ENCODE measurements around the gene C17orf100. TPM values are rescaled to one million over a fixed set of nuclear protein-coding genes. Genes with fewer than 3 reads are reported as not detected.
"Not testable (repeated sequence)": the region's sequence is repeated elsewhere in the genome, so short reads cannot be mapped to it uniquely, and the experiment has no call there.

Gene C17orf100
- total RNA-seq, 1 experiment from 2014 or later: 3.1 TPM

GRCh38 chr17:6648181-6648580 is 3.4 kb upstream of the C17orf100 start:
- Mint-ChIP-seq H3K27ac (ENCODE audit: unreplicated experiment) (no peak overlapping the region), H3K4me3 (ENCODE audit: low read depth, unreplicated experiment) (no peak overlapping the region), H3K9me3 (ENCODE audit: low read depth, unreplicated experiment) (no peaks in the 10 kb centered on the region), H3K27me3 (ENCODE audit: unreplicated experiment) (no peaks in the 10 kb centered on the region), H3K4me1 (ENCODE audit: low read depth, unreplicated experiment) (peaks cover 29% of the 10 kb centered on the region), H3K36me3 (ENCODE audit: insufficient read depth, unreplicated experiment) (peaks cover 38% of the 10 kb centered on the region)
- no peak for DNase-seq
- CTCF ChIA-PET: interaction anchor here (0.7 to 1.0 kb wide), 3 partner anchors 25 to 212 kb away, joined by 4 to 7 read pairs (median 4); no protein-coding TSS in a partner anchor
- TF ChIP-seq CTCF (IDR thresholded peaks at IDR 0.05; ENCODE audit: unreplicated experiment): no peak
- intact Hi-C loops (cut with micrococcal nuclease; ENCODE audit: unreplicated experiment): loop anchor here (5.0 kb wide), 1 partner anchor 176 kb away; no protein-coding TSS in a partner anchor
- BruUV-seq (replicated peaks): no TSS peak

- H3K9me3 Mint-ChIP-seq (ENCODE audit: low read depth, unreplicated experiment): no peaks in the 10 kb centered on the region
- no peak for TF ChIP-seq CTCF (IDR thresholded peaks at IDR 0.05; ENCODE audit: unreplicated experiment)
- peak overlapping the region; percentile 89 for H3K4me3 Mint-ChIP-seq (ENCODE audit: low read depth, unreplicated experiment)
- peaks cover 23% of the 10 kb centered on the region for H3K4me1 Mint-ChIP-seq (ENCODE audit: low read depth, unreplicated experiment)
- DNase-seq: peak; percentile 17
- H3K27ac Mint-ChIP-seq (ENCODE audit: unreplicated experiment): no peak overlapping the region
- intact Hi-C loops (cut with micrococcal nuclease; ENCODE audit: unreplicated experiment): no loop called here
- H3K27me3 Mint-ChIP-seq (ENCODE audit: unreplicated experiment): no peaks in the 10 kb centered on the region
- CTCF ChIA-PET: no interaction called here
- peaks cover 34% of the 10 kb centered on the region for H3K36me3 Mint-ChIP-seq (ENCODE audit: insufficient read depth, unreplicated experiment)
- BruUV-seq (replicated peaks): no TSS peak
Observed at GRCh38 chr17:6651919-6652452, 424 bp downstream of the C17orf100 start.

GRCh38 chr17:6654841-6655731 is 3.5 kb downstream of the C17orf100 start:
- BruUV-seq (replicated peaks): no TSS peak
- no peak overlapping the region for H3K27ac Mint-ChIP-seq (ENCODE audit: unreplicated experiment)
- CTCF ChIA-PET: no interaction called here
- TF ChIP-seq CTCF (IDR thresholded peaks at IDR 0.05; ENCODE audit: unreplicated experiment): no peak
- intact Hi-C loops (cut with micrococcal nuclease; ENCODE audit: unreplicated experiment): no loop called here
- no peaks in the 10 kb centered on the region for H3K9me3 Mint-ChIP-seq (ENCODE audit: low read depth, unreplicated experiment)
- peaks cover 19% of the 10 kb centered on the region for H3K4me1 Mint-ChIP-seq (ENCODE audit: low read depth, unreplicated experiment)
- no peak for DNase-seq
- H3K36me3 Mint-ChIP-seq (ENCODE audit: insufficient read depth, unreplicated experiment): peaks cover 26% of the 10 kb centered on the region
- H3K4me3 Mint-ChIP-seq (ENCODE audit: low read depth, unreplicated experiment): no peak overlapping the region
- H3K27me3 Mint-ChIP-seq (ENCODE audit: unreplicated experiment): peaks cover 9% of the 10 kb centered on the region

- BruUV-seq (replicated peaks); DNase-seq; CTCF ChIA-PET; H3K27ac Mint-ChIP-seq (ENCODE audit: unreplicated experiment); intact Hi-C loops (cut with micrococcal nuclease; ENCODE audit: unreplicated experiment); H3K9me3 Mint-ChIP-seq (ENCODE audit: low read depth, unreplicated experiment): not testable (repeated sequence)
- Mint-ChIP-seq H3K4me1 (ENCODE audit: low read depth, unreplicated experiment) (peaks cover 19% of the 10 kb centered on the region), H3K36me3 (ENCODE audit: insufficient read depth, unreplicated experiment) (peaks cover 19% of the 10 kb centered on the region), H3K27me3 (ENCODE audit: unreplicated experiment) (peaks cover 17% of the 10 kb centered on the region), H3K4me3 (ENCODE audit: low read depth, unreplicated experiment) (peak overlapping the region; percentile 57)
Observed at GRCh38 chr17:6655732-6656361, 4.3 kb downstream of the C17orf100 start.

- peak overlapping the region; percentile 42 for H3K4me3 Mint-ChIP-seq (ENCODE audit: low read depth, unreplicated experiment)
Observed at GRCh38 chr17:6656797-6657632, 5.5 kb downstream of the C17orf100 start.

More at GRCh38 chr17:6656797-6657632, 5.5 kb downstream of the C17orf100 start:
- DNase-seq; BruUV-seq (replicated peaks); H3K27ac Mint-ChIP-seq (ENCODE audit: unreplicated experiment); H3K9me3 Mint-ChIP-seq (ENCODE audit: low read depth, unreplicated experiment); intact Hi-C loops (cut with micrococcal nuclease; ENCODE audit: unreplicated experiment); H3K36me3 Mint-ChIP-seq (ENCODE audit: insufficient read depth, unreplicated experiment): not testable (repeated sequence)
- CTCF ChIA-PET: interaction anchor here (0.6 kb wide), 1 partner anchor 10 kb away, joined by 3 read pairs; no protein-coding TSS in a partner anchor
- peaks cover 19% of the 10 kb centered on the region for H3K4me1 Mint-ChIP-seq (ENCODE audit: low read depth, unreplicated experiment)
- peaks cover 26% of the 10 kb centered on the region for H3K27me3 Mint-ChIP-seq (ENCODE audit: unreplicated experiment)
